ENCODE results near the gene ARID3B. TPM values are rescaled to one million over a fixed set of nuclear protein-coding genes. Genes with fewer than 3 reads are reported as not detected.

Gene ARID3B
- polyA plus RNA-seq, 2 of the 4 experiments (the other 2 are of a cell fraction): 2.3 TPM

DNA sequence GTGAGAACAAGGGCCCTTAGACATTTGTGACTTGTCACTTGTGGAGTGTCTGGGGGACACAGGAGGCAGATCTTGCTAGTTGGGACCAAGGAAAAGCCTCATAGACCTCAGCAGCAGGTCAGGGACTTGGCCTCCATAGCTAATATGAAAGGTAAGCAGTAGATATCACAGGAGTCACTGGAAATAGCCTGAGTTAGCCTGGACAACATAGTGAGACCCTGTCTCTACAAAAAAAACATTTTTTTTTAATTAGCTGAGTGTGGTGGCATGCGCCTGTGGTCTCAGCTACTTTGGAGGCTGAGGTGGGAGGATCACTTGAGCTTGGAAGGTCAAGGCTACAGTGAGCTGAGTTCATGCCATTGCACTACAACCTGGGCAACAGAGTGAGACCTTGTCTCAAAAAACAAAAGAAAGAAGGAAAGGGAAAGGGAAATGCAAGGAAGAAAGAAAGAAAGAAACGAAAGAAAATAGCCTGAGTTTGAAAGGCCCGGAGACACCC is 37.5 kb downstream of the ARID3B start:
- Histone ChIP-seq H3K9me3 (no peaks in the 10 kb centered on the region), H3K27ac (no peak overlapping the region), H3K4me1 (no peaks in the 10 kb centered on the region), H3K4me2 (no peak overlapping the region), H3K4me3 (no peak overlapping the region)
- TF ChIP-seq ESRRA (IDR thresholded peaks at IDR 0.05; ENCODE audit: borderline replicate concordance, low read length) (no peak), JUN (IDR thresholded peaks at IDR 0.05) (no peak), KDM1A (IDR thresholded peaks at IDR 0.05; ENCODE audit: low read depth) (no peak), NFE2L2 (conservative IDR thresholded peaks at IDR 0.05; ENCODE audit: low read length) (no peak), ZC3H11A (IDR thresholded peaks at IDR 0.05) (no peak), TFCP2L1 (CRISPR knock-in tag; IDR thresholded peaks at IDR 0.05) (no peak), RARB (CRISPR knock-in tag; IDR thresholded peaks at IDR 0.05) (no peak), HOXA7 (CRISPR knock-in tag; IDR thresholded peaks at IDR 0.05) (no peak), HDAC2 (IDR thresholded peaks at IDR 0.05) (no peak), TP53 (CRISPR knock-in tag; IDR thresholded peaks at IDR 0.05) (no peak), GATA3 (IDR thresholded peaks at IDR 0.05; ENCODE audit: borderline replicate concordance) (no peak)
- TF ChIP-seq, protein P1, sequence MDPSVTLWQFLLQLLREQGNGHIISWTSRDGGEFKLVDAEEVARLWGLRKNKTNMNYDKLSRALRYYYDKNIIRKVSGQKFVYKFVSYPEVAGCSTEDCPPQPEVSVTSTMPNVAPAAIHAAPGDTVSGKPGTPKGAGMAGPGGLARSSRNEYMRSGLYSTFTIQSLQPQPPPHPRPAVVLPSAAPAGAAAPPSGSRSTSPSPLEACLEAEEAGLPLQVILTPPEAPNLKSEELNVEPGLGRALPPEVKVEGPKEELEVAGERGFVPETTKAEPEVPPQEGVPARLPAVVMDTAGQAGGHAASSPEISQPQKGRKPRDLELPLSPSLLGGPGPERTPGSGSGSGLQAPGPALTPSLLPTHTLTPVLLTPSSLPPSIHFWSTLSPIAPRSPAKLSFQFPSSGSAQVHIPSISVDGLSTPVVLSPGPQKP (IDR thresholded peaks at IDR 0.05; ENCODE audit: low read depth, low read length): no peak
- TF ChIP-seq, protein P2, sequence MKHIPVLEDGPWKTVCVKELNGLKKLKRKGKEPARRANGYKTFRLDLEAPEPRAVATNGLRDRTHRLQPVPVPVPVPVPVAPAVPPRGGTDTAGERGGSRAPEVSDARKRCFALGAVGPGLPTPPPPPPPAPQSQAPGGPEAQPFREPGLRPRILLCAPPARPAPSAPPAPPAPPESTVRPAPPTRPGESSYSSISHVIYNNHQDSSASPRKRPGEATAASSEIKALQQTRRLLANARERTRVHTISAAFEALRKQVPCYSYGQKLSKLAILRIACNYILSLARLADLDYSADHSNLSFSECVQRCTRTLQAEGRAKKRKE (CRISPR knock-in tag; IDR thresholded peaks at IDR 0.05; ENCODE audit: low read depth): no peak
- FAIRE-seq (no peak), DNase-seq (ENCODE audit: low read depth in 1 of 2, low spot score in 1 of 2) (no peak), ATAC-seq (no peak)
- POLR2A ChIA-PET: no interaction called here
- CTCF ChIA-PET: interaction anchor here (1.2 to 1.7 kb wide), 4 partner anchors 10 to 17 kb away, joined by 3 to 5 read pairs (median 4); no protein-coding TSS in a partner anchor
- 93% methylated on average over 3 of the region's 3 CpGs for WGBS (ENCODE audit: missing lambda C conversion rate)

DNA sequence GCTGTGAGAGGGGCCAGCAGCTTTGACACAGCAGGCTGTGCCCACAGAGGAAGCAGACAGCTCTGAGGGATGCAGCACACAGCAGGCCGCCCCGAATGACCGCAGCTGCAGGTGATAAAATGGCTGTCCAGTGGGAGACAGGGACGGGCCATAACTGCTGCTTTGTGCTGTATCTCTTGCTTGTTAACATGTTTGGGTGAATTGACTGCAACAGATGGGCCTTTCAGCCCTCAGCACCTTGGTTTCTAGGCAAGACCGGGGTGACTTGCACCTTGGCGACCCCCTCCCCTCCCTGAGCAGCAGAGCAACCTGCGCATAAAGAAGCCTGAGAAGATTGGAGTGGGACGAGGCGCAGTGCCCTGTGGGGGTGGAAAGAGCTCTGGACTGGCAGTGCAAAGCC is 38.0 kb downstream of the ARID3B start:
- H3K27ac ChIP-seq: no peak overlapping the region
- DNase-seq (ENCODE audit: low read depth in 1 of 2, low spot score in 1 of 2) (no peak), ATAC-seq (no peak), FAIRE-seq (no peak)
- H3K4me2 ChIP-seq: no peak overlapping the region
- H3K4me1 ChIP-seq: no peaks in the 10 kb centered on the region
- ChIA-PET POLR2A (no interaction called here), CTCF (interaction anchor here (1.2 to 1.7 kb wide), 4 partner anchors 10 to 18 kb away, joined by 3 to 5 read pairs (median 4); no protein-coding TSS in a partner anchor)
- 94% methylated on average over 9 of the region's 9 CpGs for WGBS (ENCODE audit: missing lambda C conversion rate)
- no peaks in the 10 kb centered on the region for H3K9me3 ChIP-seq
- TF ChIP-seq, protein P3, sequence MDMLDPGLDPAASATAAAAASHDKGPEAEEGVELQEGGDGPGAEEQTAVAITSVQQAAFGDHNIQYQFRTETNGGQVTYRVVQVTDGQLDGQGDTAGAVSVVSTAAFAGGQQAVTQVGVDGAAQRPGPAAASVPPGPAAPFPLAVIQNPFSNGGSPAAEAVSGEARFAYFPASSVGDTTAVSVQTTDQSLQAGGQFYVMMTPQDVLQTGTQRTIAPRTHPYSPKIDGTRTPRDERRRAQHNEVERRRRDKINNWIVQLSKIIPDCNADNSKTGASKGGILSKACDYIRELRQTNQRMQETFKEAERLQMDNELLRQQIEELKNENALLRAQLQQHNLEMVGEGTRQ (IDR thresholded peaks at IDR 0.05): no peak
- TF ChIP-seq RFX5 (IDR thresholded peaks at IDR 0.05) (no peak), EHMT2 (IDR thresholded peaks at IDR 0.05; ENCODE audit: low read depth) (no peak), NFE2L2 (conservative IDR thresholded peaks at IDR 0.05; ENCODE audit: low read length) (no peak), EP300 (IDR thresholded peaks at IDR 0.05) (no peak), KDM1A (IDR thresholded peaks at IDR 0.05; ENCODE audit: low read depth) (no peak), FOSL2 (IDR thresholded peaks at IDR 0.05) (no peak), FOSL2 (CRISPR knock-in tag; IDR thresholded peaks at IDR 0.05) (no peak), EHF (CRISPR knock-in tag; IDR thresholded peaks at IDR 0.05) (no peak), SREBF2 (IDR thresholded peaks at IDR 0.05) (no peak), TFCP2L1 (CRISPR knock-in tag; IDR thresholded peaks at IDR 0.05) (no peak), BHLHE40 (IDR thresholded peaks at IDR 0.05; ENCODE audit: low read depth, low read length) (no peak), RAD21 (conservative IDR thresholded peaks at IDR 0.05 in 1 of 2, IDR thresholded peaks at IDR 0.05 in 1 of 2) (no peak), KDM5A (IDR thresholded peaks at IDR 0.05) (no peak), RARB (CRISPR knock-in tag; IDR thresholded peaks at IDR 0.05) (no peak), HOXA7 (CRISPR knock-in tag; IDR thresholded peaks at IDR 0.05) (no peak)
- TF ChIP-seq, protein P2 (CRISPR knock-in tag; IDR thresholded peaks at IDR 0.05; ENCODE audit: low read depth): no peak
- TF ChIP-seq, protein P4, sequence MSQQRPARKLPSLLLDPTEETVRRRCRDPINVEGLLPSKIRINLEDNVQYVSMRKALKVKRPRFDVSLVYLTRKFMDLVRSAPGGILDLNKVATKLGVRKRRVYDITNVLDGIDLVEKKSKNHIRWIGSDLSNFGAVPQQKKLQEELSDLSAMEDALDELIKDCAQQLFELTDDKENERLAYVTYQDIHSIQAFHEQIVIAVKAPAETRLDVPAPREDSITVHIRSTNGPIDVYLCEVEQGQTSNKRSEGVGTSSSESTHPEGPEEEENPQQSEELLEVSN (IDR thresholded peaks at IDR 0.05; ENCODE audit: borderline replicate concordance, low read depth): no peak
- TF ChIP-seq, protein P5, sequence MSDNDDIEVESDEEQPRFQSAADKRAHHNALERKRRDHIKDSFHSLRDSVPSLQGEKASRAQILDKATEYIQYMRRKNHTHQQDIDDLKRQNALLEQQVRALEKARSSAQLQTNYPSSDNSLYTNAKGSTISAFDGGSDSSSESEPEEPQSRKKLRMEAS (IDR thresholded peaks at IDR 0.05): no peak
- H3K4me3 ChIP-seq: no peak overlapping the region

Measured in A549 (cell line).